Adipose tissue (tissue), 3 donors: ENCODE data around the gene TXN. TPM values are rescaled to one million over a fixed set of nuclear protein-coding genes. Genes with fewer than 3 reads are reported as not detected.

Source experiments
- polyA plus RNA-seq, 3 donors: library from polyadenylated mRNA; stranded (reverse); fragments of 200-250 nt; gene quantifications; one replicate each; pipeline ENCODE4 v1.2.3, GENCODE V29; 2013
- donor health status: healthy with polysubstance abuse.
- donor health status: Bipolar disorder and iron deficiency.
- donor health status: healthy.

TXN gene
- polyA plus RNA-seq, 3 donors, result 115 to 210 (median 175) TPM

Other genes with a start within 250 kb of the TXN start
- 1 to 10 TPM in 2 of 3 donors, under 1 TPM in 1; 0.11 to 3.0 (median 1.2) TPM for gene C9orf152, start 48.3 kb downstream of the TXN start, polyA plus RNA-seq
- not detected for gene TXNDC8, start 81.4 kb upstream of the TXN start, polyA plus RNA-seq